NCI-H510A treated with DMSO at 0.1 percent for 48 hours (cell line): ENCODE results near the gene SRGAP3.

Experiments used
- DNase-seq: peaks from one replicate; lab custom pipeline; 2025; lab: John Stamatoyannopoulos, UW

Gene SRGAP3

GRCh38 chr3:9013782-9014563 lies 235.5 kb downstream of the SRGAP3 start:
- DNase-seq, result no peak

- DNase-seq, result no peak
Observed at GRCh38 chr3:9012521-9012920, 236.9 kb downstream of the SRGAP3 start.

- DNase-seq, result no peak
Observed at GRCh38 chr3:9009976-9010545, 239.4 kb downstream of the SRGAP3 start.

GRCh38 chr3:9008550-9009255 lies 240.7 kb downstream of the SRGAP3 start:
- no peak for DNase-seq

- DNase-seq, result no peak
Observed at GRCh38 chr3:9007928-9008327, 241.5 kb downstream of the SRGAP3 start.

- no peak for DNase-seq
Observed at GRCh38 chr3:9007213-9007612, 242.2 kb downstream of the SRGAP3 start.

- DNase-seq, result no peak
Observed at GRCh38 chr3:9000041-9000440, 249.4 kb downstream of the SRGAP3 start.

- DNase-seq, result no peak
Observed at GRCh38 chr3:8997151-8997550, 252.3 kb downstream of the SRGAP3 start.

GRCh38 chr3:8996681-8997121 lies 252.7 kb downstream of the SRGAP3 start:
- DNase-seq, result no peak

GRCh38 chr3:8996216-8996615 lies 253.2 kb downstream of the SRGAP3 start:
- DNase-seq, result no peak

- no peak for DNase-seq
Observed at GRCh38 chr3:8994226-8994625, 255.2 kb downstream of the SRGAP3 start.

GRCh38 chr3:8993331-8993730 lies 256.1 kb downstream of the SRGAP3 start:
- no peak for DNase-seq

- no peak for DNase-seq
Observed at GRCh38 chr3:8992854-8993253, 256.6 kb downstream of the SRGAP3 start.

GRCh38 chr3:8992199-8992598 lies 257.2 kb downstream of the SRGAP3 start:
- no peak for DNase-seq

GRCh38 chr3:8990266-8991215 lies 258.9 kb downstream of the SRGAP3 start:
- no peak for DNase-seq

- no peak for DNase-seq
Observed at GRCh38 chr3:8988791-8989558, 260.5 kb downstream of the SRGAP3 start.

GRCh38 chr3:8988384-8988655 lies 261.1 kb downstream of the SRGAP3 start:
- no peak for DNase-seq

- peak; percentile 54 for DNase-seq
Observed at GRCh38 chr3:8987645-8988383, 261.6 kb downstream of the SRGAP3 start.

- DNase-seq, result no peak
Observed at GRCh38 chr3:8987226-8987625, 262.2 kb downstream of the SRGAP3 start.

GRCh38 chr3:8986741-8987140 lies 262.7 kb downstream of the SRGAP3 start:
- no peak for DNase-seq

- DNase-seq, result no peak
Observed at GRCh38 chr3:8985876-8986275, 263.6 kb downstream of the SRGAP3 start.
